Upper lobe of left lung (tissue), 4 donors: ENCODE data around the gene ATP6V1C2.

Experiments
- EP300 ChIP-seq, 4 donors: sonication (generic); formaldehyde crosslinking; IDR thresholded peaks; one replicate each; pipeline ENCODE4 v1.5.1; 2017; ENCODE audit warnings: antibody characterized with exemption in 4 of 4, control low read depth in 2 of 4
- POLR2AphosphoS5 ChIP-seq, 2 donors: sonication (generic); formaldehyde crosslinking; IDR thresholded peaks; one replicate each; pipeline ENCODE4 v1.5.1; 2017; ENCODE audit warnings: antibody characterized with exemption in 2 of 2
- TF ChIP-seq, protein P1 (sequence below), 6 experiments: fragments of 450-650 bp in 4 of 6; fragments of 200-600 bp in 2 of 6; sonication (generic) in 2 of 6; IDR thresholded peaks; one replicate each; pipeline ENCODE4 v1.5.1; 2016 to 2019; ENCODE audit warnings: antibody characterized with exemption in 6 of 6

DNA sequence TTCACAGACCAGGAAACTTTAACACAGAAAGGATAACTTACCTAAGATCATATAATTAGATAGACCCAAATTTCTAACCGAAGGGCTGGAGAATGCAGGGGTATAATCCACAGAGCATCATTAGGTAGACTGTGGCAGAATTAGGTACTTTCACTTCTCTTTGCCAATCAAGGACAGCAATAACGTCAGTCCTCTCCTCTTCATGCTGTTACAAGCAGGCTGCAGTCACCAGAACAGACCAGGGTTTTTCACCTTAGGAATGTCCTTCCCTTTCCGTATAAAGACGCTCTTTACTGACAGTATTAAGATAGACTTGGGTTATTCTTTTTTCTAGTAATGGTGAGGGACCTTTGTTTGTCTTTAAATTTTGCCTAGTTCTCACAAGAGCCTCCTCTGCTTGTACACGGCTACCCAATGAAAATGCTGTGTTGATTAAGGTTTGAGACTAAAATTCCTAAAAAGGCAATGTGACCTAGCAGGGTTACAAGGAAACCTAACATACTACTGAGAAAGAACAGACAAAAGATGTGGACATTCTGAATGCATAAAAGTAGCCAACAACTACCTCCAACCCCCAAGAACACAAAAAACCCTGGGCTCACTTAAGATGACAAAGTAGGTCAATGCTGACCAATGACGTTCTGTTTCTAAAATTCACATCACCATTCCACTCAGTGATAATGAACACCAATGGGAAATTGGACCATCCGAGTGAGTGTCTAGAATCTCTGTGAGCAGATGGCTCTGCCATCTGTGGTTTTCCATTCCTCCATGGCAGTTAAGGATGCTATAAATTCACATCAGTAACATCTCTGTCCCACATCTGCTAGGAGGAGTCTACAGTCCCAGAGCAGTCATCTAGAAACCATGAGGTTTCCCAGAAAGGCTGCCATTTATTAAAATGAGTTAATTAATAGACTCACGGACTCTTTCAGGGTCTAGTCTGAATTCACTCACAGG lies 89.1 kb downstream of the ATP6V1C2 start:
- TF ChIP-seq POLR2AphosphoS5 (IDR thresholded peaks at IDR 0.05) (no peak), EP300 (IDR thresholded peaks at IDR 0.05) (no peak)
- TF ChIP-seq, protein P1, sequence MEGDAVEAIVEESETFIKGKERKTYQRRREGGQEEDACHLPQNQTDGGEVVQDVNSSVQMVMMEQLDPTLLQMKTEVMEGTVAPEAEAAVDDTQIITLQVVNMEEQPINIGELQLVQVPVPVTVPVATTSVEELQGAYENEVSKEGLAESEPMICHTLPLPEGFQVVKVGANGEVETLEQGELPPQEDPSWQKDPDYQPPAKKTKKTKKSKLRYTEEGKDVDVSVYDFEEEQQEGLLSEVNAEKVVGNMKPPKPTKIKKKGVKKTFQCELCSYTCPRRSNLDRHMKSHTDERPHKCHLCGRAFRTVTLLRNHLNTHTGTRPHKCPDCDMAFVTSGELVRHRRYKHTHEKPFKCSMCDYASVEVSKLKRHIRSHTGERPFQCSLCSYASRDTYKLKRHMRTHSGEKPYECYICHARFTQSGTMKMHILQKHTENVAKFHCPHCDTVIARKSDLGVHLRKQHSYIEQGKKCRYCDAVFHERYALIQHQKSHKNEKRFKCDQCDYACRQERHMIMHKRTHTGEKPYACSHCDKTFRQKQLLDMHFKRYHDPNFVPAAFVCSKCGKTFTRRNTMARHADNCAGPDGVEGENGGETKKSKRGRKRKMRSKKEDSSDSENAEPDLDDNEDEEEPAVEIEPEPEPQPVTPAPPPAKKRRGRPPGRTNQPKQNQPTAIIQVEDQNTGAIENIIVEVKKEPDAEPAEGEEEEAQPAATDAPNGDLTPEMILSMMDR (IDR thresholded peaks at IDR 0.05): no peak
